ENCODE data around the gene FOXP4. TPM values are rescaled to one million over a fixed set of nuclear protein-coding genes. Genes with fewer than 3 reads are reported as not detected.

Gene FOXP4
- total RNA-seq, 1 donor from 2014 or later, result 30.0 TPM

GRCh38 chr6:41651246-41651961 is 105.2 kb downstream of the FOXP4 start:
- Histone ChIP-seq H3K4me1 (peaks cover 8% of the 10 kb centered on the region), H3K36me3 (no peaks in the 10 kb centered on the region), H3K27me3 (ENCODE audit: low read depth) (peaks cover 3% of the 10 kb centered on the region), H3K4me3 (no peak overlapping the region), H3K9me3 (no peaks in the 10 kb centered on the region), H3K27ac (no peak overlapping the region)
- intact Hi-C loops (cut with DNase I), result no loop called here
- no peak for ATAC-seq
- TF ChIP-seq CTCF (IDR thresholded peaks at IDR 0.05), result no peak
- peak; percentile 9 for DNase-seq

Small RNA genes lying within 50 kb of the gene (microRNA-seq; reads per million reads assigned to microRNA genes)
- not detected for gene MIR4641 (ENCODE audit: borderline number of aligned reads)

Other genes with a start within 250 kb of the FOXP4 start
- gene NCR2, start 210.8 kb upstream of the FOXP4 start, total RNA-seq, result not detected
- 10.6 TPM for gene MDFI, start 92.1 kb downstream of the FOXP4 start, total RNA-seq
- 36.5 TPM for gene TFEB, start 189.2 kb downstream of the FOXP4 start, total RNA-seq
- gene PGC, start 201.0 kb downstream of the FOXP4 start, total RNA-seq, result 947 TPM
- gene FRS3, start 233.5 kb downstream of the FOXP4 start, total RNA-seq, result 5.9 TPM
- 12.1 TPM for gene PRICKLE4, start 234.4 kb downstream of the FOXP4 start, total RNA-seq
- gene TOMM6, start 241.3 kb downstream of the FOXP4 start, total RNA-seq, result 134 TPM

All from lower lobe of right lung (tissue), 2 donors.